Cardiac fibroblast (primary cell): Measurements from ENCODE around the gene MIPOL1.

Experiments used
- DNase-seq, 2 donors: peaks; one replicate each; pipeline versions ENCODE4 v3.0.0 to v3.0.0-alpha.2; 2010; ENCODE audit warnings: low read depth in 2 of 2
- H3K4me3 ChIP-seq, 2 donors: replicated peaks in 1 of 2; 1 replicate in 1 of 2; 2 replicates in 1 of 2; pipeline ENCODE4 v1.5.1; 2011; ENCODE audit warnings: low read depth in 2 of 2, low read length in 2 of 2, mild to moderate bottlenecking in 2 of 2, moderate library complexity in 1 of 2
- CTCF ChIP-seq: IDR thresholded peaks from one replicate; pipeline ENCODE4 v1.5.1; 2011; ENCODE audit warnings: low read depth, mild to moderate bottlenecking, low read length, inconsistent platforms

Gene MIPOL1

GRCh38 chr14:37401093-37401492 lies 203.4 kb downstream of the MIPOL1 start:
- TF ChIP-seq CTCF, result no peak
- no peak overlapping the region for H3K4me3 ChIP-seq
- no peak for DNase-seq

GRCh38 chr14:37403626-37404025 lies 205.9 kb downstream of the MIPOL1 start:
- DNase-seq, result no peak
- TF ChIP-seq CTCF, result no peak
- no peak overlapping the region for H3K4me3 ChIP-seq

- no peak for TF ChIP-seq CTCF
- no peak overlapping the region for H3K4me3 ChIP-seq
- no peak for DNase-seq
Observed at GRCh38 chr14:37406095-37406494, 208.4 kb downstream of the MIPOL1 start.

GRCh38 chr14:37411079-37411735 lies 213.5 kb downstream of the MIPOL1 start:
- H3K4me3 ChIP-seq, result no peak overlapping the region
- TF ChIP-seq CTCF, result no peak
- peak in 1 of 2 donors; percentile 32 for DNase-seq

GRCh38 chr14:37413050-37413449 lies 215.3 kb downstream of the MIPOL1 start:
- H3K4me3 ChIP-seq, result no peak overlapping the region
- DNase-seq, result no peak
- TF ChIP-seq CTCF, result no peak

- no peak for DNase-seq
- no peak overlapping the region for H3K4me3 ChIP-seq
- TF ChIP-seq CTCF, result no peak
Observed at GRCh38 chr14:37413504-37414003, 215.8 kb downstream of the MIPOL1 start.

- H3K4me3 ChIP-seq, result no peak overlapping the region
- DNase-seq, result no peak
- TF ChIP-seq CTCF, result no peak
Observed at GRCh38 chr14:37416264-37416663, 218.5 kb downstream of the MIPOL1 start.
